DMS114 treated with DMSO at 0.1 percent for 48 hours (cell line): ENCODE measurements around the gene PTBP1.
A peak's percentile ranks its signal among the peaks of the same experiment; 100 is the strongest.

Experiments
- DNase-seq: peaks from one replicate; lab custom pipeline; 2025; ENCODE audit not compliant: unreplicated experiment; lab: John Stamatoyannopoulos, UW

PTBP1 gene

DNA sequence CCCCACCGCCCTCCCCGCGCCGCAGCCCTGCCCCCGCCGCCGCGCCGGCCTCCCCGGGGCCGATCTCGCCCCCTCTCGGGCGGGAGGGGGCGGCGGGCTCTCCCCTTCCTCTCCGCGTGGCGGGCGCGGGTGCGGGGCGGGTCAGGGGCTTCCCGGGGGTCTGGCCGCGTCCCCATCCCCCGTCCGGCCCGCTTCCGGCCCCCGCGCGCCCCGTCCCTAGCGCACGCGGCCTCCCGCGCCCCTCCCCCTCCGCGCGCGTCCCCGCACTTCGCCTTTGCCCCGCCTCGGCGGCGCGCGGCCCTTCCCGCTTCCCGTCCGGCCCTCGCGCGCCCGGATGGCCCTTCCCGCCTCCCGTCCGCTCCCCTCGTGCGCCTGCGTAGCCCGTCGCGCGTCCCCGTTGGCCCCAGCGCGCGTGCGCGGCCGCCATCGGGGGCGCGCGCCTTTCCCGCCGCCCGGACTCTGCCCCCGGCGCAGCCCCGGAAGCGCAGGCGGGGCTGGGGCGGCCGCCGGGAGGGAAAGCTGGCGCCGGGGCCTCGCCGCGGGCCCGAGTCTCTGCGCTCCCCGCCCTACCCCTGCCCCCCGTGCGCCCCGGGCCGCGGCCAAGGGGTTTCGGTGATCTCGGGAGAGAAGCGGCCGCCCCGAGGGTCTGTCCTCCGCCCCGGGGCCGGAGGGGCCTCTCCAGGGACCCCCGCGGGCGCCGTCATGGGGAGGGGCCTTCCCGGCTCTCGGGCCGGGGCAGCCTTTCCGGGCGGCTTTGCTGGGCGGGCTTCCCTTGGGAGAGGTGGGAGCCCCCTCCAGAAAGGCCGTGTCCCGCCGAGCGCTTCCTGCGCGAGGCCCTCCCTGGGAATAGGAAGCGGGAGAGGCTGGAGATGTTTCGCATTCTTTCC is 519 bp downstream of the PTBP1 start:
- peak; percentile 32 for DNase-seq

DNA sequence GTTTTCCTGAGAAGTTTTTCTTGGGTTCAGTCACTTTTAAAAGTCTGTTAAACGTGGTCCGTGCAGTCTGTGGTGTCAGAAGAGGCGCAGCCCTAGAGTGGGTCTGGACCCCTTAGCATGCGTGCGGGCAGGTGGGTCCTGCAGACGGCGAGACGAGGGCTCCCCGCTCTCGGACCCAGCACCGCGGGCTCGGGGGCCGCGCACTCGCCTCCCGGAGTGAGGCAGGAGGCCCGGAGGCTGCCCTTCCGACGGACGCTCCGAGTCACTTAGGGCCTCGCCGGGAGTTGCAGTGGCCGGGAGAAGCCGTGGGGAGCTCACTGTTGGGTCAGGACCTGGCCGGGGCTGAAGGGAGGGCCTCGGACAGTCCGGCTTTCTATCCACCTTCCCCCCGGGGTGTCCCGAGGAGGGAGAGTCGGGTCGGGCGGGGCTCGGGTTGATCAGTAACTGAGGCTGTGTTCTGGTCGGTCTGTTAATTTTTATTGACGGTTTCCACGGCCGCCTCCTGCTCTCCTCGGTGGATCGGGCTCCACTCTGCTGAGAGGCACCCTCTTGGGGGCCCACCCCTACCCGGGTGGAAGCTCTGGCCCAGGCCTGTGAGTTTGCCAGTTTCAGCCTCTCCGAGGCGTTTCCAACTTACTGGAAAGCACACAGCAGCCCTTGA is 1.3 kb downstream of the PTBP1 start:
- no peak for DNase-seq

- peak; percentile 5 for DNase-seq
Observed at GRCh38 chr19:799076-799881, 2.0 kb downstream of the PTBP1 start.

- no peak for DNase-seq
Observed at GRCh38 chr19:800360-801029, 3.2 kb downstream of the PTBP1 start.

- no peak for DNase-seq
Observed at GRCh38 chr19:801030-801860, 4.0 kb downstream of the PTBP1 start.

DNA sequence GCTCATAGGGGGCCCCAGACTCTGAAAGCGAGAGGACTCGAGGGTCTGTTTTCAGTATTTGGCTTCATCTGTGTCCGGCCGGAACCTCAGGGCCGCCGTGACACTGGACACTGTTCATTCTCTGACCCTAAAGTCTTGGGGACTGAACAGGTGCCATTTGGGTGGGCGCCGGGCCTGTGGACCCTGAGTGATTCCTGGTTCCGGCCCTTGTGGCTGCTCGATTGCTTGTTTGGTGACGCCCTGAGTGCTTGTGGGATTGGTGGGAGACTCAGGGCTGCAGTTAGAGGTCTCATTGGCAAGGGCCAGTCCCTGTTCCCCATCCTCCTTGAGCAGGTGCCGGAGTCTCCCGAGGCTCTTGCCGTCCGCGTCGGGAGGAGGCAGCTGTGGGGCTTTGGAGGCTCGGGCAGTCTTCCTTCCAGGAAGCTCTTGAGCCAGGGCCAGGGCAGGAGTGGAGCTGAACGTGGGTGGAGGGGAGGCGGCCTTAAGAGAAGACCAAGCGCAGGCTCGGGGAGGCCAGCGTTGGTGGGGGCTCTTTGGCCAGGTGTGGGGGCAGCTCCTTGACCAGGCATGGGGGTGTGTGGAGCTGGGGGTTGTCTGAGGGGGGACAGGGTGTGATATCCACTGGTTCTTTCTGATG is 4.7 kb downstream of the PTBP1 start:
- DNase-seq: no peak

- DNase-seq: no peak
Observed at GRCh38 chr19:802498-803098, 5.3 kb downstream of the PTBP1 start.

GRCh38 chr19:803099-803561 is 5.9 kb downstream of the PTBP1 start:
- no peak for DNase-seq

DNA sequence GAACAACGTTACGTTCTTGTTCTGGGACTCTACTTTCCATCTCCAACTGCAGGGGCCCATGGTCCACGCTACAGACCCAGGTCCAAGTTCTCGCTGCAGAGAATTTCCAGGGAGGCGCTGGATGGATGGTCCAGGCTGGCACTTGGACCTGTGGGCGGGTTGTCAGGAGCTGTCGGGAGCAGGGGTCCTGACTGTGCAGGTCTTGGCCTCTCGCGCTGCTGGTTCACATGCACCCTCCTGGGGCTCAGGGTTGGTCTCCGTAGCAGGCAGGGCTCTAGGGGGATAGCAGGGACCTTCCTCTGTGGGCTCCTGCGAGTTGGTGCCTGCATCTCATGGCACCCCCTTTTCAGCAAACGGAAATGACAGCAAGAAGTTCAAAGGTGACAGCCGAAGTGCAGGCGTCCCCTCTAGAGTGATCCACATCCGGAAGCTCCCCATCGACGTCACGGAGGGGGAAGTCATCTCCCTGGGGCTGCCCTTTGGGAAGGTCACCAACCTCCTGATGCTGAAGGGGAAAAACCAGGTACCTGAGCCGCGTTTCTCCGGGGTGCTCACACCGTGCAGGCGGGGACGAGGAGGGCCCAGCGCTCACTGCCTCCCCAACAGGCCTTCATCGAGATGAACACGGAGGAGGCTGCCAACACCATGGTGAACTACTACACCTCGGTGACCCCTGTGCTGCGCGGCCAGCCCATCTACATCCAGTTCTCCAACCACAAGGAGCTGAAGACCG is 6.6 kb downstream of the PTBP1 start:
- DNase-seq: no peak

GRCh38 chr19:804419-805165 is 7.3 kb downstream of the PTBP1 start:
- no peak for DNase-seq

DNA sequence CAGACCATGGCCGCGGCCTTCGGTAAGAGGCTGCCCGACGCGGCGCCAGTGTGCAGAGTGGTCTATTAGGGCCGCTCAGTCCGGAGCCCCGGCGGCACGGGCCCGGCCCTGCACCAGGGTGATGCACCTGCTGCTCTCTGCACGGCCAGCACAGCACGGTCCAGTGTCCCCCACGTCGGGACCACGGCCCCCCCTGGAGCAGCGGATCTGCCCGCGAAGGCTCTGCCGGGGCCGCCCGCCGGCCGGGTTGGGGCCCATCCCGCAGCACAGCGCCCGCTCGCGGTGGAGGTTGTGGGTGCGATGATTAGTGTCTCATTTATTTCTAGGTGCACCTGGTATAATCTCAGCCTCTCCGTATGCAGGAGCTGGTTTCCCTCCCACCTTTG is 7.9 kb downstream of the PTBP1 start:
- DNase-seq: no peak

- DNase-seq: no peak
Observed at GRCh38 chr19:805600-806550, 8.6 kb downstream of the PTBP1 start.

- no peak for DNase-seq
Observed at GRCh38 chr19:806815-807421, 9.7 kb downstream of the PTBP1 start.

- DNase-seq: no peak
Observed at GRCh38 chr19:807627-808422, 10.6 kb downstream of the PTBP1 start.

- DNase-seq: no peak
Observed at GRCh38 chr19:808423-808775, 11.1 kb downstream of the PTBP1 start.
